Stimulated activated CD8-positive, alpha-beta memory T cell treated with anti-CD3 and anti-CD28 coated beads, Interleukin-2, amount 100 ng/mL, for 1 hour (primary cell): ENCODE data around the gene LRRFIP2.
"Not testable (repeated sequence)": the region's sequence is repeated elsewhere in the genome, so short reads cannot be mapped to it uniquely, and the experiment has no call there.

ENCODE experiments used
- DNase-seq, 2 donors: peaks; one replicate each; pipeline ENCODE4 v3.0.0-alpha.2; 2020; ENCODE audit warnings: low read depth in 2 of 2

Gene LRRFIP2

GRCh38 chr3:37144806-37145205 lies 29.6 kb downstream of the LRRFIP2 start:
- DNase-seq = no peak

- no peak for DNase-seq
These were observed 30.6 kb downstream of the LRRFIP2 start for GRCh38 chr3:37143821-37144220.

GRCh38 chr3:37141676-37142075 lies 32.7 kb downstream of the LRRFIP2 start:
- no peak for DNase-seq

- DNase-seq = no peak
These were observed 33.4 kb downstream of the LRRFIP2 start for GRCh38 chr3:37140899-37141541.

GRCh38 chr3:37139567-37140052 lies 34.8 kb downstream of the LRRFIP2 start:
- DNase-seq = no peak

DNA sequence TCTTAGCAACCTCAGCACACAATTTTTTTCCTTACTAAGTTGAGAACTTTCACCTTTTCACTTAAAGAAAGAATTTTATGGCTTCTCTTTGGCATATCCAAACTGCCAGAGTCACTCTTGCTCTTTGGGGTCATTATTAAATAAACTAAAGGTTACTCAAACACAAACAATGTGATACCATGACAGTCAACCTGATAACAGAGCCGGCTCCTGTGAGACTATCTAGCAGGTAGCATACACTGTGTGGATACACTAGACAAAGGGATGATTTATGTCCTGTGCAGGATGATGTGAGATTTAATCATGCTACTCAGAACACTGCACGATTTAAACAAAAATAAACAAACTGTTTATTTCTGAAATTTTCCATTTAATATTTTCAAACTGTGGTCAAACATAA lies 35.6 kb downstream of the LRRFIP2 start:
- no peak for DNase-seq

DNA sequence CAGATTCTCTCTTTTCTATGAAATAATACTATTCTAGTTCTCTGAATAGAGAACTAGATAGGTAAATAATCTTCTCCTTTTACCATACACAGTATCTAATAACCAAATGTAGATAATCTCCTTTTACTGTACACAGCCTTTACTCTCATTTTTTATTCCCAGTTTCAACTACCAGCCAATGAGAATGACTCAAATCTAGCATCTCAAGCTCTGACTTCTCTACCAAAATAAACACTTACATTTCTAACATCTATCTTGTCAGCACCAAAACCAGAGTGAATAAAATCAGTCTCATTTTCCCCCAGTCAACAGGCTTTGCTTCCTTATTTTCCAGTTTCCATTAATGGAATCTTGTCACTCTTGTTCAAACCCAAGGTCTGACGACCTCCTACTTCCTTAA lies 36.9 kb downstream of the LRRFIP2 start:
- DNase-seq = no peak

DNA sequence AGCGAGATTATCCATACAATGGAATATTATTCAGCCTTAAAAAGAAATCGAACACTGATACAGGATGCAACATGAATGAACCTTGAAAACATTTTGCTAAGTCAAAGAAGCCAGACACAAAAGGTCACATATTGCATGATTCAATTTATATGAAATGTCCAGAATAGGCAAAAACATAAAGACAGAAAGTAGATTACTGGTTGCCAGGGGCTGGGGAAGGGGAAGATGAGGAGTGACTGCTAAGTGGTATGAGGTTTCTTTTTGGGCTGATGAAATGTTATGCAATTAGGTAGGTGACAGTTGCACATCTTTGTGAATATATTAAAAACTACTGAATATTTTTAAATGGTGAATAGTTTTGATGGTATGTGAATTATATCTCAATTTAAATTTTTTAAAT lies 38.3 kb downstream of the LRRFIP2 start:
- no peak for DNase-seq

GRCh38 chr3:37135561-37135960 lies 38.8 kb downstream of the LRRFIP2 start:
- no peak for DNase-seq

DNA sequence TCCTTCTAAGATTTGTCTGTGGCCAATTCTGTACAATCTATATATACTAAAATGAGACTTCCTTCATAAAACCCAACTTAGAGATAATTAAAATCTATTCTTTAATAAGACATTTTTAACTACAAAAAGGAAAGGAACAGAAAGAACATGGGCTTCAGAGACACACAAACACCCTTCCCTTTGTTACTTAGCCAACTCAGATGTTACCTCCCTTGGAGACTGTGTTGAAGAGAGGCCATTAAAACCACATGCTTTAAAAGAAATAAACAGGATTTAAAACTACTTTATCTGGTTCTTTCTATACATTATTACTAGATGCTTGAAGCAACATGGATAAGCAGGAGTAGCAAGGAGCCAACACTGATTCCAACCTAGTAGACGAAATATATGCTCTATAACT lies 42.0 kb downstream of the LRRFIP2 start:
- no peak for DNase-seq

GRCh38 chr3:37131860-37132144 lies 42.6 kb downstream of the LRRFIP2 start:
- no peak for DNase-seq

- no peak for DNase-seq
These were observed 43.2 kb downstream of the LRRFIP2 start for GRCh38 chr3:37130984-37131859.

- no peak for DNase-seq
These were observed 43.9 kb downstream of the LRRFIP2 start for GRCh38 chr3:37130448-37130847.

GRCh38 chr3:37129871-37130270 lies 44.5 kb downstream of the LRRFIP2 start:
- DNase-seq = no peak

GRCh38 chr3:37127340-37127739 lies 47.0 kb downstream of the LRRFIP2 start:
- no peak for DNase-seq

DNA sequence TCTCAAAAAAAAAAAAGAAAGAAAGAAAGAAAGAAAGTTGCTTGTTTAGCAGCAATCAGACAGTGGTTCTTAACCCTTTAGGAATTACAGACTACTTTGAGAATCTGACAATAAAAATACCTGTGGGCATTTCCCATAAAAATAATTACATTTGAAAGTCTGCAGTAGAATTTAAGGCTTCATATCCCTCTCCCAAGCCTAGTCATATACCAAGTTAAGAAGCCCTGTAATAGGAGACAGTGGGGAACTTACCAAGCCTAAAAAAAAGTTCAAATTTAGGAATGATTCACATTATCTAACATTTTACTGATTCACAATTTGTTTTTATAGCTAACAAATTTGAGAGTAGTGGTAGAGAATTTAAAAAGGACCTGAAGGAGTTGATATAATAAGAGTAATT lies 47.5 kb downstream of the LRRFIP2 start:
- no peak for DNase-seq

GRCh38 chr3:37125195-37126073 lies 48.9 kb downstream of the LRRFIP2 start:
- no peak for DNase-seq

DNA sequence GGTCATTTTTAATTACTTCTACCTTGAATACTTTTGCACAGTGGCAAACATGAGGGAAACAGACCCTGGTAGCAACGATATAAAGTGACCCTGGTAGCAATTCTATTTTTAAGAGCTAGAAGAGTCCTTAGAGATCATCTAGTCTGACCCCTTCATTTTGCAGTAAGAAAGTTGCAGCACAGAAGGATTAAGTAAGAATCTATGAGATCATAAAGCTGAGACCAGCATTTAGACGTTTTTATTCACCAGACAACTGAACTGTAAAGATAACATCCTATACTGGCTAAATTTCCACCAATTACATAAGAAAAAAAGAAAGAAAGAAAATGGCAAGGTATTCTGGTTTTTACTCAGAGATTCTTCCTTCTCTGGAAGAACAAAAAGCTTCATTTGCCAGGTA lies 49.9 kb downstream of the LRRFIP2 start:
- DNase-seq = no peak

DNA sequence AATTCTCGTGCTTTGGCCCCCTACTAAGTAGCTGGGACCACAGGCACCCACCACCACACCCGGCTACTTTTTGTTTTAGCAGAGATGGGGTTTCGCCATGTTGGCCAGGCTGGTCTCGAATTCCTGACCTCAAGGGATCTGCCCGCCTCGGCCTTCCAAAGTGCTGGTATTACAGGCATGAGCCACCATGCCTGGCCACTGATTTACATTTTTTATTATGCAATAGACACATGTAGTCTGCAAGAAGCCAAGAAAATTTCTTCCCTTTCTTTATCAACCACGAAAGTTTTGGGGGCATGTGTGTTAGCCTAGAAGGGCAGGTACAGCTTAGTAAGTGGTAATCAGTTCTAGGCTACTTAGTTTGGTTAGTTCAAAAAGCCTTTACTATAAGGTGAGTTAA lies 51.1 kb downstream of the LRRFIP2 start:
- no peak for DNase-seq

- not testable (repeated sequence) for DNase-seq
These were observed 52.3 kb downstream of the LRRFIP2 start for GRCh38 chr3:37122069-37122468.

- no peak for DNase-seq
These were observed 56.2 kb downstream of the LRRFIP2 start for GRCh38 chr3:37118163-37118562.

GRCh38 chr3:37117548-37117947 lies 56.8 kb downstream of the LRRFIP2 start:
- DNase-seq = no peak
